HG02588 (cell line): Measurements from ENCODE around the gene THRA.

Source experiments
- ATAC-seq: cut with Tn5 transposase; IDR thresholded peaks from one replicate; pipeline ENCODE4 v1.9.1; 2021; ENCODE audit warnings: mild to moderate bottlenecking, moderate library complexity; ENCODE audit not compliant: unreplicated experiment

The THRA gene

DNA sequence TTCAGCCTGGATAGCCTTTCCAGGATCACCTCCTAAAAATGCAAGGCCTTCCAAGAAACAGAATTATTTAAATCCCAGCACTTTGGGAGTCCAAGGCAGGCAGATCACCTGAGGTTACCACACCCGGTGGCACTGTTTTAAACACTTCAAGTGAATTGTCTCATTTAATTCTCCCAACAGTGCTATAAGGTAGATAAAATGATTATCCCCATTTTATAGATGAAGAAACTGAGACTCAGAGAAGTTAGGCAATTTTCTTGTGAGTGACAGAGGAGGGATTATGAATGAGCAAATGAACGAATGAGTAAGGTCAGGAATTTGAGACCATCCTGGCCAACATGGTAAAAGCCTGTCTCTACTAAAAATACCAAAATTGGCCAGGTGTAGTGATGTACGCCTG is 16.8 kb downstream of the THRA start:
- ATAC-seq = no peak

DNA sequence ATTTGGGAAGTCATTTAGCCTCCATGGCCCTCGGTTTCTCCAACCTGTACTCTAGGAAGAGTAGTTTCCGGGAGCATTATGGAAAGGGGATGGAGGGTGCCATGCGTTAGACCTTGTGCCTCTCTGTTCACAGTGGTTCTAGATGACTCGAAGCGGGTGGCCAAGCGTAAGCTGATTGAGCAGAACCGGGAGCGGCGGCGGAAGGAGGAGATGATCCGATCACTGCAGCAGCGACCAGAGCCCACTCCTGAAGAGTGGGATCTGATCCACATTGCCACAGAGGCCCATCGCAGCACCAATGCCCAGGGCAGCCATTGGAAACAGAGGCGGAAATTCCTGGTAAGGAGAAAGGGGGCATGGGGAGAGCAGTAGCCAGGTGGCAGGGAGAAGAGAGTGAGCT is 21.7 kb downstream of the THRA start:
- ATAC-seq = no peak

DNA sequence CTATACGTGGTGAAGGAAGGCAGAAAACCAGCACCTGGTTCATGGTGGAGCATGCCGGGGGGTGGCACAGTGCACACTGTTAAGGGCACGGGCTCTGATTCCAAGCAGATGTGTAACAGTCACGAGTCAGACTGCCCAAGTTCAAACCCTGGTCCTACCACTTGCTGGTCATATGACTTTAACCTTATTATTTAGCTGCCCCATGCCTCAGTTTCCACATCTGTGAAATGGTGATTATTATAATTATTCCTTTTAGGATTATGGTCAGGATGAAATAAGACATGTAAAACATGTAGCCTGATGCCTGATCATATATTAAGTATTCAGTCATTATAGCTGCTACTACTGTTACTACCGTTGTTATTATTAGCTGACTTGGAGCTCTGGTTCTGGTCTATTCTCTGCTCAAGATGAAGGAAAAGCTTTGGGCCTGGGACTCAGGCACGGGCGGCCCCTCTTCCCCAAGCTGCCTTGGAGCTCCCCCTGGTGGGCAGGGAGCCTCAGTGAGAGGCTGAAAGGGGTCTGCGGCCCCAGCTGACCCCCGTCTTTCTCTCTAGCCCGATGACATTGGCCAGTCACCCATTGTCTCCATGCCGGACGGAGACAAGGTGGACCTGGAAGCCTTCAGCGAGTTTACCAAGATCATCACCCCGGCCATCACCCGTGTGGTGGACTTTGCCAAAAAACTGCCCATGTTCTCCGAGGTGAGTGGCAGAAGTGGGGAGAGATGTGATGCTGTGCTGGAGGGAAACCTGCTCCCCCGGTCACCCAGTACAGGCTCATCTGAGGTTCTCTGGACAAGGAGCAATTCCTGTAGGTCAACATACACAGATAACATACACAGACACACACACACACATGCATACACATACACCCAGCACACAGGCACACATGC is 23.6 kb downstream of the THRA start:
- no peak for ATAC-seq

DNA sequence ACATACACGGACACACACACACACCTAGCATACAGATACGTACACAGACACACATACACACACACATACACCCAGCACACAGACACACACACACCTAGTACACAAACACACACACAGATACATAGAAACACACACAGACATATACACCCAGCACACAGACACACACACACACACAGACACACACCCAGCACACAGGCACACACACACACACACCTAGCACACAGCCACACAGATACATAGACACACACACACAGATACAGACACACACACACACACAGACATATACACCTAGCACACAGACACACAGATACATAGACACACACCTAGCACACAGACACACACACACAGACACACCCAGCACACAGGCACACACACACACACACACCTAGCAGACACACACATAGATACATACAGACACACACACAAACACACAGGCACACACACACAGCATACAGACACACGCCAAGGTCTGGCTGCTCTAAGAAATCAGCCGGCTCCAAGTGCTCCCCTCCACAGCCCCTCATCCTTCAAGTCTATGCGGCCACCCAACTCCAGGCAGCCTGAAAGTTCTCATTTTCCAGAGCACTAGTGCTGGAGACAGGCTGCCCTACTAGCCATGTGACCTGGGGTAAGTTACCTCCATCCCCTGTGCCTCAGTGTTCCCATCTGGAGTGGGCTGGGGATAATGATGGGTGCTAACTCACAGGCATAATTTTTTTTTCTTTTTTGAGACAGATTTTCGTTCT is 24.5 kb downstream of the THRA start:
- ATAC-seq = no peak

DNA sequence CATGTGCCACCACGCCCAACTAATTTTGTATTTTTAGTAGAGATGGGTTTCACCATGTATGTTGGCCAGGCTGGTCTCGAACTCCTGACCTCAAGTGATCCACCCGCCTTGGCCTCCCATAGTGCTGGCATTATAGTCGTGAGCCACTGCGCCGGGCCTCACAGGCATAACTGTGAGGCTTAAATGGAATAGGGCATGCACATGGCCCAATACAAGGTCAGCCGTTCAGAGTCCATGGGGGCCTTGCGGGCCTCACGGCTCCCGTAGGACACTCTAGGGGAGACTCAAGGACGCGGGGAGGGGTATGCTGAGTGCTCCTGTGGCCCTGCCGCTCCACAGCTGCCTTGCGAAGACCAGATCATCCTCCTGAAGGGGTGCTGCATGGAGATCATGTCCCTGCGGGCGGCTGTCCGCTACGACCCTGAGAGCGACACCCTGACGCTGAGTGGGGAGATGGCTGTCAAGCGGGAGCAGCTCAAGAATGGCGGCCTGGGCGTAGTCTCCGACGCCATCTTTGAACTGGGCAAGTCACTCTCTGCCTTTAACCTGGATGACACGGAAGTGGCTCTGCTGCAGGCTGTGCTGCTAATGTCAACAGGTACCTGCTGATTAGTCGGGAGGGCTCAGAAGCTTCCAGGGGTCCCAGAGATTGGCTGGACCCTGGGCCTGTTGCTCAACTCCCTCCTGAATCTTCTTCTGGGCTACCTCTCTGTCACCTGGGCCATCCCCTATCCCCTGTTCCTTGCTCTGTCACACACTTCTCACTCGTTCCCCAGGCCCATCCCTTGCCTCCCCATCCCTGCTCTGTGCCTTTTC is 25.3 kb downstream of the THRA start:
- ATAC-seq = no peak

DNA sequence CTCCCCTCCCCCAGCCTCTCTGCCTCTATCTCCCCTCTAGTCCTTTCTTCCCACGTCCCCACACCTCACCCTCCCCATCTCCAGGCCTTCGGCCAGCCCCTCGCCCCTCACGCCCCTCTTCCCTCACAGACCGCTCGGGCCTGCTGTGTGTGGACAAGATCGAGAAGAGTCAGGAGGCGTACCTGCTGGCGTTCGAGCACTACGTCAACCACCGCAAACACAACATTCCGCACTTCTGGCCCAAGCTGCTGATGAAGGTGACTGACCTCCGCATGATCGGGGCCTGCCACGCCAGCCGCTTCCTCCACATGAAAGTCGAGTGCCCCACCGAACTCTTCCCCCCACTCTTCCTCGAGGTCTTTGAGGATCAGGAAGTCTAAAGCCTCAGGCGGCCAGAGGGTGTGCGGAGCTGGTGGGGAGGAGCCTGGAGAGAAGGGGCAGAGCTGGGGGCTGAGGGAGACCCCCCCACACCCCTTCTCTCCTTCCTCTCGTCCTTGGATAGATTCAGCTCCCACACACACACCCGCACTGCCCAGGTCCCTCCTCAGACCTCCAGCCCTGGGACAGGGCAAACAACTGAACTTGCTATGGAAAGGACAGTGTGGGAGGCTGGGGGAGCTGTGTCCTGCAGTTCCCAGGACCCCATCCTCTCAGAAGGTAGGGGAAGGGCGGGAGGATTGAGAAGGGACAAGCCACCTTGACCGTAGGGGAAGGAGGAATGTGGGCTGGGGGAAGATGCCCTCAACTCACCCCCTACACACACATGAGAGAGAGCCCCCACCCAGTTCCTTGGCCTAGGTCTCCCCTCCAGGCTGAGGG is 26.5 kb downstream of the THRA start:
- no peak for ATAC-seq

DNA sequence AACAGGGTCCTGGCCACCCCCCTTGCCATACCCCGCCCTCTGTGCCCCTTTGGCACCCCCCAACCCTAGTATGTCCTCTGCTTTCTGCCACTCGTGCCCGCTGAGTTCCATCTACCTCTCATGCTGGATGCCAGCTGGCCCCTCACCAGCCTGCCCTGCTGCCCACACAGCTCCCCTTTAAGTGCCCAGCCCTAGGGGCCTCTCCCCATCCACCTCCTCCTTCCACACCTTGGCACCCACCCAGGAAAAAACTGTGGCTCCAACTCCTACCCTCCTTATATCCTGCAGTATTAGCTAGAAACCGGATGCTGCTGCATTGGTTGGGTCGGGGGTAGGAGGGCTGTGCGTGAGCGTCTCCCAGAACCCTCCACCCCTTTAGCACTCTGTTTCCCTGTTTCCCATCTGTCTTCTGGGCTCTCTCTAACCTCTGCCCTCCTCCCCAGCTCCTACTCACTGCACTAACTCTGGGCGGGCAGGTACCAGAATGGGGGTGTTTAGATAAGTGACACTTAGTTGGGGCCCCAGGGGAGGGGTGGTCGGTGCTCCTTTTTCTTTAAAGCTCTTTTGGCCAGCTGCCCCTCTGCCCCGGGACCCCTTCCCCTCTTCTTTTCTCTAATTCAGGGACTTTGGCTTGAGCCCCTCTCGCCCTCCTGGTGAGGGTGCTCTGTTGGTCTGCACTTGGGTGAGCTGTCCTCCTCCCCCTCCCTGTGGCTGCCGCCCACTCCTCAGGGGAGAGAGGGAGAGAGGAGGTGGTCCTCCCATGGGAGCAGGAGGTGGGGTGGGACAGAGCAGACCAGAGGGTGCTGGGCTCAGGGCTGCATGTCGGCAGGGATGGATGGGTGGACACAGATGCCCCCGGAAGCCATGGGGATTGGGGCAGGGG is 27.7 kb downstream of the THRA start:
- ATAC-seq = no peak

DNA sequence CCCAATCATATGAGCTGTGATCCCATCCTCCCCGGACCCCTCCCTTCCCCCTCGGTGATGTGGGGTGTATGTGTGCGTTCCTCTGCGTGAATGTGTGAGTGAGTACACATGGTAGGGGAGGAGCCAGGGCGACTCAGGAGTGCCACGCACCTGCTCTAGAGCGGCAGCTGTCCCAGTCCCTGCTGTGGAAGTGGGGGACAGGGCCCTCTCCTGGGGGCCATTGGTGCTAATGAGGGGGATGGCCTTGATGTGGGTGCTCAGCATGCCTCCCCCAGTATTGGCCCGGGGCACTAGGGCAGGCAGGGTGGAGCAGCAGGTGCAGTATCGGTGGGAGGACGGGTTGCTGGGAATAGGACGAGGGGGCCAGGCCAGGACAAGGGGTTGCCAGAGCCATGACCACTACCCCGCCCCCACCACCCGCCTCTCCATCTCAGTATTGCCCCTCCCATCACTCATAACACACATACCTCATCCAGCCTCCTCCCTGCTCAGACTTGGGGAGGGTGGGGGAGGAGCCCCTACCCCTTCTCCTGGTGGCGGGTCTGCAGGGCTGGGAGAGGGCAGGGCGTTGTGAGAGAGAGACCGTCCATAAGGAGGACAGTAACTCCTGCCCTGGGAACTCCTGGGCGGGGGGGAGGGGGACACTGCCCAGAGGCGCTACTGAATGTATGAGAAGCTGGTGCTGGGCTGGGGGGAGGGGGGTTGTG is 29.1 kb downstream of the THRA start:
- no peak for ATAC-seq

DNA sequence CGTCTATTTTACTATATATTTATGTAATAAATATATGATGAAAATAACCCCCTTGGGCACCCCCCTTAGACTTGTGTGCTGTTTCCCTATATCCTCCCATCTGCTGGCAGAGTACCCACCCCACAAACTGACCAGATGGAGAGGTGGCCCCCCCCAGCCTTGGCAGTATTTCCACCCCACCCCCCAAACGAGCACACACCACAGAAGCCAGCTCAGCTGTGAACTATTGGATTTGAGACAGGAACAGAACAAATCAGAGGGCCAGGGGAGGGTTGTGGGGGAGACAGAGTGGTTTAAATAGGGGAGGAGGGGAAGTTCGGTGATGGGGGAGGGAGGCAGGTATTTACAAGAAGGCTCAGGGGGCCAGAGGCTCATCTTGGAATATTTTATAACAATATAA is 29.8 kb downstream of the THRA start:
- no peak for ATAC-seq

DNA sequence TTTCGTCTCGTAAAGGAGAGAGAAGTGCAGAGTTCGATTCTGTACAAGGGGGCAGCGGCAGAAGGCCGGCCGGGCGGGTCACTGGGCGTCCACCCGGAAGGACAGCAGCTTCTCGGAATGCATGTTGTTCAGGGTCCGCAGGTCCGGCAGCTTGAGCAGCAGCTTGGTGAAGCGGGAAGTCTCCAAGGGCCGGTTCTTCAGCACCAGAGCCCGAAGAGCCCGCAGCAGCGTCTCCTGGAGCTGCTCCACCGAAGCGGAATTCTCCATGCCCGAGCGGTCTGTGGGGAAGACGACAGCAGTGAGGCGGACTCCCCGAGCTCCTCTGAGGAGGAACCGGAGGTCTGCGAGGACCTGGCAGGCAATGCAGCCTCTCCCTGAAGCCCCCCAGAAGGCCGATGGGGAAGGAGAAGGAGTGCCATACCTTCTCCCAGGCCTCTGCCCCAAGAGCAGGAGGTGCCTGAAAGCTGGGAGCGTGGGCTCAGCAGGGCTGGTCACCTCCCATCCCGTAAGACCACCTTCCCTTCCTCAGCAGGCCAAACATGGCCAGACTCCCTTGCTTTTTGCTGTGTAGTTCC is 30.3 kb downstream of the THRA start:
- no peak for ATAC-seq

DNA sequence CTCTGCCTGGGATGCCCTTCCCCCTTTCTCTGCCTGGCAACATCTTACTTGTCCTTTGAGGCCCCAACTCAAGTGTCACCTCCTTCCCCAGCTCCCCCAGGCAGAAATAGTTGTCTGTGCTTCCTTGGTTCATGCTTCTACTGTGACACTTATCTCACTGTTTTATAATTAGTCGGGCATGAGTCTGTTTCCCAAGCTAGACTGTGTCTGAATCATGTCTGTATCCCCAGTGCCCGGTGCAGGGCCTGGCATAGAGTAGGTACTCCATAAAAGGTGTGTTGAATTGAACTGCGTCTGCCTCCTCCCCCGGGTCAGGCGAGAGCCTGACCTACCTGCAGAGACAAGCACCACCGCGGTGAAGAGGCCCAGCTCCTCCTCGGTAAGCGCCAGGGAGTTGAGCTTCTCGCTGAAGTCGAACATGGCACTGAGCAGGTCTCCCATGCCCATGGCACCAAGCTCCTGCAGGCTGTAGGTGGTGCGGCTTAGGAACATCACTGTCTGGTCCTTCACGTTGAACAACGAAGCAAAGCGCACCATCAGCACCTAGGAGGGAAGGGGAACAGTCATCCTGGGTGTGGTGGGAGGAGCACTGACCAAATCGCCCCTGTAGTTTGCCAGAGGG is 30.9 kb downstream of the THRA start:
- ATAC-seq = no peak

DNA sequence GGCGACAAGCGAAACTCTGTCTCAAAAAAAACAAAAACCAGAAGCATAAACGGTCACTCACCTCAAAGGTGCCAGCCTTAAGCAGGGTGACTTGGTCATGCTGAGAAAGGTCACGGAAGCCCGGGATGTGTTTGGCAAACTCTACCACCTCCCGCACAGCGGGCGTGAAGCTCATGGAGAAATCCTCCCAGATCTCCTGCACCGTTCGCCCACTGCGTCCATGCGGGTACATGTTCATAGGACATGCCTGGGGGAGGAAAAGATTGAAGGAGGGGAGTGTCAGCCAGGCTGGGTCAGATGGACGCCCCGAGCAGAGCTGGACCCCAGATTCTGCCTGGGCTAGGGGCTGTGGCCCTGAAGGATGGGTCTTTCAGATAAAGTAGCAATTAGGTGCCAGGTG is 32.1 kb downstream of the THRA start:
- no peak for ATAC-seq

DNA sequence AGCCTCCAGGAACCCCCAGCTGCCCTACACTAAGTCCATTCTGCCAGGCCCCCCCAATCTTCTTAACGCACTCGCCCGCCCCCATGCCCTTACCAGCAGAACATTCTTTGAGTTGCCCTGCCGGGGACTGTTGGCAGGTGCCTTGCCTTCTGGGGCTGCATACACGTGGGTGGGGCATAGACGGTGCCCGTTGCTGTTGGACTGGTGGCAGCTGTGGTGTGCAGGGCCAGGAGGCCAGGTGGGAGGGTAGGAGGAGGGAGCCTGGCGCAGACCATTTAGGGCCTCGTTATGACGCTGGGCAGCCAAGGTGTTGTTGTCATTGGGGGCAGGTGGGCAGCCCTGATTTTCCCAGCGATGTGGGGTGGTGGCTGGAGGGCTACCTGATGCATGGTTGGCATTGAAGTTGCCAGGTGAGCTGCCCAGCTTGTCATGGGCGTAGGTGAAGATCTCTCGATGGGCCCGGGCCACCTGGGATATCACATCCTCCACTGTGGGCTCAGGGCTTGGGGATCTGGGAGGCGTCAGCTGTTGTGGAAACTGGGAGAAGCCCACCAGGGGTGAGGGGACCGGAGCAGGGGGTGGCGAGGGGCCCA is 32.7 kb downstream of the THRA start:
- no peak for ATAC-seq

DNA sequence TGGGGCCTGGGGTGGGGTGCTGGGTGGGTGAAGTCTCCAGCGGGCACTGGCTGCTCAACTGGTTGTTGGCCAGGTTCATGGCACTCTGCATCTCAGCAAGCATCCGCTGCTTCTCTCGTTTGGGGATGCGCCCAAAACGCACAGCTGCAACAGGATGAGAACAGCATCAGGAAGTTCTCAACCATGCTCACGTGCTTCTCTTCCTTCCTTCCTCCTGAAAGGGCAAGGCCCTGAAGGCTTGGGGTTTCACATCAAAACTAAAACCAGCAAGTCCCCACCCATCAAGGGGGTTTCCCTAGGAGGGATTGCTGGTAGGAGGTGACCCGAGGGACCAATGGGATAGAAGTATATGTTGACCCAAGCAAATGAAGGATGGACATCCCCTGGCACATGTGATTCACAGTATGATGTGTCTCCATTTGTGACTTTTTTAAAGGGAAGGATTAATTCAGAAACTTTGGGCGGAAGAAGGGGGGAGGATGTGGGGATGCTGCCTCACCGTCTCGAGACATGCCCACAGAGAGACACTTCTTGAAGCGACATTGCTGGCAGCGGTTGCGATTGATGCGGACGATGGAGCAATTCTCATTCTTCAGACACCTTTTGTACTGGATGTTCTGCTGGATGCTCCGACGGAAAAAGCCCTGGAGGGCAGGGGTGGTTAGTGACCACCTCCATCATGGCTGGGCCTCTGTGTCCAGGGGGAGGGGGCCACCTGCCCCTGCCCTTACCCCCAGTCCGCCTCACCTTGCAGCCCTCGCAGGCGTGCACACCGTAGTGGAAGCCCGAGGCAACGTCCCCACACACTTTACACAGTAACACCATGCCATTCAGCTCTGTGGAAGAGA is 33.4 kb downstream of the THRA start:
- ATAC-seq = peak; percentile 40

DNA sequence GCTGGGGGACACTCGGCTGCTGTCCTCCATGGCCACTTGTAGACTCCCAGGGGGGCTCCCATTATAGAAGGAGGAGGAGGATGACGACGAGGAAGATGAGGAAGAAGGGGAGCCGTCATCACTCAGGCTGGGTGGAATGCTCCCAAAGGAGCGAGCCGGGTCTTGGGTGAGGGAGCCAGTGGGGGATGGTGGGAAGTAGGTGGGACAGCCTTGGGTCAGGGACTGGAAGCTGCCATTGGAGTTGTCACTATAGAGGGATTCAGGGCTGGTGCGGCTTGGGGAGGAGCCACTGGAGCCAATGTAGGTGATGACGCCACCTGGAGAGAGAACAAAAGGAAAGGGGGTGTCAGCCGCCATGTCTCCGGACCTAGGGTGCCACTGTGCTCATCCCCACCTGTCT is 34.3 kb downstream of the THRA start:
- no peak for ATAC-seq

DNA sequence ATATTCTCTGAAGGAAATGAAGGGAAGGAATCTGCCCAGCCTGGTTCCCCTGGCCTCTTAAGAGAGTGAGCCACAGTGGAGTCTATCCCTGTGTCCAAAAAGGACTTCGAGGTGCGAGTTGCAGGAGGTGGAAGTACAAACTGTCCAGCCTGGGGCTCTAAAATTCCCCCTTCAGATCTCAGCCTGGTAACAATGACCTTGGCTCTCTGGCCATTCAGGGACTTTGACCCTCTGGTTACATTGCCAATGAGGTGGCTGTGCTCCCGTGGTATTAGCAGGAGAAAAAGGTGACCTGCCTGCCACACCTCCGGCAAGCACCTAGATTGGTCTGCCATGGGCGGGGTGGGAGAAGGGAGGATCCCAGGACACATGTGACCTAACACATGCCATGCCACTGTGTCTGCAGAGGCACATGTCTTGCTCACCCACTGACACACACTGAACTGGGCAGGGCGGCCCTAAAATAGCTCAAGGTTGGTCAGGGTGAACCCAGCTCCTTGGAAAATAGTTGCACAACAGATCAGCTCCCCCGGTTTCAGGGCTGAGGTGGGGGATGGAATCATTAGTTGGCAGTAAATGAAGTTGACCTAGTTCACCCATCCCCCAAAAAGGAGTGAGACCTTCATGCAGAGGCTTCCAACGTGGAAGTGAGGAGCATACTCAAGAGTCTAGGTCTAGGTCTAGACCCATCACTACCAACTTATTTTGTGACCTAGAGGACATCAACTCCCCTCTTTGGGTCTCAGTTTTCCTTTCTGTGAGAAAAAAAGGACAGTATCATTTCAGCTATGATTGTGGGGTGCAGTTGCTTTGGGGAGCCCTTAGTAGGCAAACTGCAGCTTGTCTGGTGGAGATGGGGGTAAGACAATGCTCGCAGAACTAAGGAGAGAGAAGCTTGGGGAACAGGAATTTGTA is 35.4 kb downstream of the THRA start:
- no peak for ATAC-seq
